GM12801 (cell line): ENCODE results near the gene RAPGEF1.

ENCODE experiments used
- TF ChIP-seq, protein P1 (sequence below): IDR thresholded peaks from one replicate; pipeline ENCODE4 v1.5.1; 2011; ENCODE audit warnings: control low read depth; ENCODE audit not compliant: insufficient read length; ENCODE audit errors: extremely low read depth

The RAPGEF1 gene

DNA sequence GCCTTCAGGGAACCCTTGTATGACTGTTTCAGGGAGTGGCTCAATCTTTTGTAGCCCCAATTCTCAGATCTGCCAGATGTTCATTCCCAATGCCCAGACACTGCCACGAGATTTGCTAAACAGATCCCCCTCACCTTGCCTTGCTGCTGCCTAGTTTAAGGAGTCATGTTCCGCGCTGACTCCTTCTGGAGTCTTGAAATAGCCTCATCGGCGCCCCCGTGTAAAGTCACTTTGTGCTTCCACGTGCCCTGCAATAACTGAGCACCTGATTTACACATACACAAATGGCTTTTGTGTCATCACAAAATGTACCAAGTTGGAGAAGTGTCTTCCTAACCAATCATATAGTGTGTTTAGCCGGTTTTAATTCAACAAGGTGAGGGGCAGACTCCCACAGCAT, 132.3 kb downstream of the RAPGEF1 start:
- TF ChIP-seq, protein P1, sequence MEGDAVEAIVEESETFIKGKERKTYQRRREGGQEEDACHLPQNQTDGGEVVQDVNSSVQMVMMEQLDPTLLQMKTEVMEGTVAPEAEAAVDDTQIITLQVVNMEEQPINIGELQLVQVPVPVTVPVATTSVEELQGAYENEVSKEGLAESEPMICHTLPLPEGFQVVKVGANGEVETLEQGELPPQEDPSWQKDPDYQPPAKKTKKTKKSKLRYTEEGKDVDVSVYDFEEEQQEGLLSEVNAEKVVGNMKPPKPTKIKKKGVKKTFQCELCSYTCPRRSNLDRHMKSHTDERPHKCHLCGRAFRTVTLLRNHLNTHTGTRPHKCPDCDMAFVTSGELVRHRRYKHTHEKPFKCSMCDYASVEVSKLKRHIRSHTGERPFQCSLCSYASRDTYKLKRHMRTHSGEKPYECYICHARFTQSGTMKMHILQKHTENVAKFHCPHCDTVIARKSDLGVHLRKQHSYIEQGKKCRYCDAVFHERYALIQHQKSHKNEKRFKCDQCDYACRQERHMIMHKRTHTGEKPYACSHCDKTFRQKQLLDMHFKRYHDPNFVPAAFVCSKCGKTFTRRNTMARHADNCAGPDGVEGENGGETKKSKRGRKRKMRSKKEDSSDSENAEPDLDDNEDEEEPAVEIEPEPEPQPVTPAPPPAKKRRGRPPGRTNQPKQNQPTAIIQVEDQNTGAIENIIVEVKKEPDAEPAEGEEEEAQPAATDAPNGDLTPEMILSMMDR, result no peak

DNA sequence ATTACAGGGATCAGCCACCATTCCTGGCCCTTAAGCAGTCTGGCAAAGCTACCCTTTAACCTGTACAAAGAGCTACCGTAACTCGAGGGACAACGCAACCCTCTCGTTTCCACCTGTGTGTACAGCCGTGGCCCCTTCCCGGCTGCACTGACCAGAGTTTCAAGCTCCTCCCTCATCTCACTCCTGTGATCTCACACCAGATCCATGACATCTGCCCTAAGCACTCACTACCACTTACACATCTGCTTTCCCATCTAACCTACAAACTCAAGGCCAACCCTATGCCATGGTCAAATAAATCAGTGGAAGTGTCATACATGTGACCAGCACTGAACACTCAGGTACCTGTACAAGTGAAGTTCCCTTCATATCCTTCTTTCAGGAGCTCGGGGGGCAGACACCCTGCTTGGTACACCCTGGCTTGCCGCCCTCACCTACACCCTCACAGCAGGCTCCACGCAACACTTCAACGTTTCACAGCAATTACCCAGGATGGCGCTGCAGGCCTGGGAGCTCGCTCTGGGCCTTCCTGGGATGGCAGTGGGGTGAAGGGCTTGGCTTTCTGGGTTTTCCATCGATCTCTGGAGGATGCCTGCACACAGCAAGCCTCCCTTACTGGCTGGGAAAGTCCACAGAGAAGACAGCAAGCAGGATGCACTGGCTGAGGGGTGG, 132.8 kb downstream of the RAPGEF1 start:
- TF ChIP-seq, protein P1, result no peak

DNA sequence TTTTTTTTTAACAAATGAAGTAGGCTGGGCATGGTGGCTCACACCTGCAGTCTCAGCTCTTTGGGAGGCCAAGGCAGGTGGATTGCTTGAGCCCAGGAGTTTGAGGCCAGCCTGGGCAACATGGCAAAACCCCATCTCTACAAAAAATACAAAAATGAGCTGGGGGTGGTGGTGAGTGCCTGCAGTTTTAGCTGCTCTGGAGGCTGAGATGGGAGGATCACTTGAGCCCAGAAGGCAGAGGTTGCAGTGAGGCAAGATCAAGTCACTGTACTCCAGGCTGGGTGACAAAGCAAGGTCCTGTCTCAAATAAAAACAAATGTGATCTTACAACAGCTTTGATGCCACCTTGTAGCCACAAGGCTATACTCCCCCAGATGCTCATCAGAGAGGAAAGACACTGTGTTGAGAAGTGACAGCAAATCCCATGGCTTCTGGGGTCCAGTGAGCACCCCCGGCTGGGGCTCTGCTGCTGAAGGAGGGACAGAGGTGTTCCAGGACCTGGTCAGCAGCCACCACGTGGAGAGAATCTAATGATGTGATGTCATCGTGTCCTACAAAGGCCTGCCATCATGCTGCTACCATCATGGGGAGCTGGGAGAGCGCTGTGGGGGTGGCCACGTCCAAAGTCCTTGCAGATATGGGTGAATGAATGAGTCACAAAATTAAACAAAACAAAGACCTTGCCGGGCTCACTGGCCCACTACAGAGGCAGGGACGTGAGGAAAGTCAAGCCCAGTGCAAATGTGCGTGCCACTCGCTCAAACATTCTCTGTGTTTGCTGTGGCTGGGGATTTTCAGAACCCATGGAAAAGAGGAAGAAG, 133.9 kb downstream of the RAPGEF1 start:
- TF ChIP-seq, protein P1, result no peak

DNA sequence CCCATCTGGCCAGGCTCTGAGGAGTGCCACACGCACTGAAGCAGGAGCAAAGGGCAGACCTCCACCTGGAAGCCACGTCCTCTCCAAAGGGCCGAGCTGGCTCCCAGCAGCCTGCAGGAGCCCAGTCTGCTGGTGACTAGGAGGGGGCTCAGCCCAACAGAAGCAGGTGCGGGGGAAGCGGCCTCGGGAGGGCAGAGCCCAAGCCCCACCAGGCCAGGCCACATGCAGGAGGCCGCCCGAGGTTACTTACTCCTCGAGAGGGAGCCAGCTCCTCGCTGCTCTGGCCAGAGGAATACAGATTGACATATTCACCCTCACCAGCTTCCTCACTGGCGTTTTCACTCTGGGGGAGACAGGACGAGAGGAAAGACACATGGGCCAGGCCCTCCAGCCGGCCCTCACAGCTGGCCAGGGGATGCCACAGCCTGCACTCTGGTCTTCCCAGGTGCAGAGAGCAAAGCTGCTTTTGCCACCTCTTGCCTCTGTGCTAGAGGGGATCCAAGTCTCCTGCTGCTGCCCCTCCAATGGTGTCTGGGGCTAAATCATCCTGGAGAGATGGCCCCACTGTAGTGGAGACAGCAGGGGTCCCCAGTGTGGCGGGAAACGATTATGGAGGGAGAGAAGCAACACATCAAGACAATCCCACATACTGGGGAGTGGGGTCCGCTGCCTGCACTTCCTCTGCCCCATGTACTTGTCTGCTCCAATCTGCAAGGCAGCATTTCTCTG, 136.0 kb downstream of the RAPGEF1 start:
- TF ChIP-seq, protein P1, result no peak

DNA sequence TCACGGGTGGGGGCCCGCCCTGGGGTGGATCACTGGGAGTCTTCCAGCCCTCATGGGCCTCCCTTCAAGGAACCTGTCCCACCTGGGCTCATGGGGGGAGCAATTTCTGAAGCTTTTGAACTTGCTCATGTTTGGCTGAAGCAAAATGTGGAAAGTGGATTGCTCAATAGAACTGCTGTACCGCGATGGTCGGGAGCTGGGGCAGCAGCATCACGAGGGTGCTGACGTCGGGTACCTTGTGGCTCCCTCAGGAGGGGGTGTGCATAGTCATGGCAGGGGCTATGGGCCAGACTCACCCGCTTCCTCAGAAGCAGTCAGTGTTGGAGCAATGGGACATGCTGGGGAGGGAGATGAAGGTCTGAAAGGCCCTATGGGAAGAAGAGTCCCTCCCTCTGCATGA, 136.7 kb downstream of the RAPGEF1 start:
- TF ChIP-seq, protein P1, result no peak

DNA sequence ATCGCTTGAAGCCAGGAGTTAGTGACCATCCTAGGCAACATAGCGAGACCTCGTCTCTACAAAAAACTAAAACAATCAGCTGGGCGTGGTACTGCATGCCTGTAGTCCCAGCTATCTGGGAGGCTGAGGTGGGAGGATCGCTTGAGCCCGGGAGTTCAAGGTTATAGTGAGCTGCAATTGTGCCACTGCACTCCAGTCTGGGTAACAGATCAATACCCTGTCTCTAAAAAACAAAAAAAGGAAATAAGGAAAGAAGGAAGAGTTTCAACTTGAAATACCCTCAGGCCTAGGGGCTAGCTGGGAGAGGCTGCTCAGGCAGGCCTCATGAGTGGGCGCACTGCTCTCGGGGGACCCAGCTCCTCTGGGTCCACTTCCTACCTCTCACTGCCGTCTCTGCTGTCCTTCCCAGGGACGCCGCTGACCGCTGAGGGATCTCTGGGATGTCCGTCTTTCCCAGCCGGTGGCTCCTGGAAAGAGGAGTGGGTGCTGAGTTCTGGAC, 138.1 kb downstream of the RAPGEF1 start:
- TF ChIP-seq, protein P1, result no peak

DNA sequence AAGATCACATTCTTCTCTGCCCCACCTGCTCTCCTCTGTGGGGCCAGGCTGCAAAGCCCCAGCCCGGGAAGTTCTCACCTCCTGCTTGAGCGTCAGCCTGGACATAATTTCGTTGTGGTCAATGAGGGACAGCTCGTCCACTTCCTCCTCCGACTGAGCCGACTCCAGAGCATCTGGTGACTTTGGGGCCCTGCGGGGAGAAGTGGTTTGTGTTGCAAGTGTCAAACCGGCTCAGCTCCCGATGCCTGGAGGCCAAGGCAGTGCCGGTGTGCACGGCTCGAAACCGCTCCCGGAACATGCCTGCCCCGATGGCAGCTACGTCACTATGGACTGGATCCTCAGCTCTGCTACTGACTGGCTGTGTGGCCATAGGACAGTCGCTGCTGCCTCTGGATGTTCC, 141.8 kb downstream of the RAPGEF1 start:
- TF ChIP-seq, protein P1, result no peak
